OCI-LY3 (cell line): ENCODE results near the gene RHOH.

ENCODE experiments used
- H2AFZ ChIP-seq: fragments of 200-600, 300-600 bp; shearing (Covaris generic); 2 replicates; pipeline ENCODE4 v1.6.0; 2014; ENCODE audit warnings: antibody characterized with exemption, low read depth, low read length
- H3K27ac ChIP-seq: fragments of 200-600, 300-600 bp; sonication (generic); 2 replicates; pipeline ENCODE4 v1.5.1; 2014; ENCODE audit warnings: mild to moderate bottlenecking, low read length, moderate library complexity, mixed read lengths
- H3K27me3 ChIP-seq: fragments of 200-600, 300-600 bp; sonication (generic); 2 replicates; pipeline ENCODE4 v1.6.1; 2014; ENCODE audit warnings: low read depth, low read length, mixed read lengths
- H3K36me3 ChIP-seq: fragments of 200-600, 300-600 bp; sonication (generic); replicated peaks from 2 replicates; pipeline ENCODE3; 2014; ENCODE audit warnings: low read depth, low read length, mixed read lengths
- H3K4me1 ChIP-seq: fragments of 300-600, 200-600 bp; sonication (generic); 2 replicates; pipeline ENCODE4 v1.6.1; 2014; ENCODE audit warnings: low read length, mixed read lengths
- H3K4me2 ChIP-seq: fragments of 200-600, 300-600 bp; sonication (generic); 2 replicates; pipeline ENCODE4 v1.6.1; 2014; ENCODE audit warnings: low read length, mixed read lengths
- H3K4me3 ChIP-seq: fragments of 300-600, 200-600 bp; sonication (generic); 2 replicates; pipeline ENCODE4 v1.5.1; 2014; ENCODE audit warnings: antibody characterized with exemption, mild to moderate bottlenecking, low read length, moderate library complexity
- H3K79me2 ChIP-seq: fragments of 300-600, 200-600 bp; shearing (Covaris generic); 2 replicates; pipeline ENCODE4 v1.6.1; 2014; ENCODE audit warnings: mild to moderate bottlenecking, low read length, mixed read lengths
- H3K9ac ChIP-seq: fragments of 300-600, 200-600 bp; shearing (Covaris generic); 2 replicates; pipeline ENCODE4 v1.6.0; 2014; ENCODE audit warnings: mild to moderate bottlenecking, low read length, moderate library complexity
- H3K9me3 ChIP-seq: fragments of 200-600, 300-600 bp; shearing (Covaris generic); 2 replicates; pipeline ENCODE4 v1.6.1; 2014; ENCODE audit warnings: low read length, mixed read lengths; ENCODE audit not compliant: insufficient read depth
- H4K20me1 ChIP-seq: fragments of 200-600, 300-600 bp; sonication (generic); 2 replicates; pipeline ENCODE4 v1.6.1; 2016; ENCODE audit warnings: low read length, mixed read lengths; ENCODE audit not compliant: insufficient read depth
- CTCF ChIP-seq: fragments of 200-600, 300-600 bp; sonication (generic); IDR thresholded peaks from 2 replicates; pipeline ENCODE4 v1.5.1; 2014; ENCODE audit warnings: antibody characterized with exemption, low read length, low read depth
- EZH2phosphoT487 ChIP-seq: fragments of 200-600 bp; shearing (Covaris generic); IDR thresholded peaks from 2 replicates; pipeline ENCODE4 v1.6.1; 2018; ENCODE audit warnings: antibody characterized with exemption, mixed run types, low read depth

The RHOH gene

GRCh38 chr4:40157436-40157835, 39.4 kb upstream of the RHOH start:
- TF ChIP-seq CTCF, result no peak
- TF ChIP-seq EZH2phosphoT487, result no peak
- Histone ChIP-seq H3K36me3 (peaks cover 4% of the 10 kb centered on the region), H2AFZ (no peak overlapping the region), H3K79me2 (no peaks in the 10 kb centered on the region), H3K27me3 (no peaks in the 10 kb centered on the region), H3K4me3 (no peak overlapping the region), H3K27ac (no peak overlapping the region), H3K4me1 (peaks cover 17% of the 10 kb centered on the region), H3K4me2 (no peak overlapping the region), H3K9me3 (no peaks in the 10 kb centered on the region), H3K9ac (no peak overlapping the region), H4K20me1 (no peaks in the 10 kb centered on the region)

GRCh38 chr4:40160258-40160657, 36.6 kb upstream of the RHOH start:
- Histone ChIP-seq H3K9ac (no peak overlapping the region), H3K36me3 (peaks cover 4% of the 10 kb centered on the region), H3K27me3 (no peaks in the 10 kb centered on the region), H2AFZ (no peak overlapping the region), H3K9me3 (no peaks in the 10 kb centered on the region), H3K27ac (no peak overlapping the region), H3K4me3 (no peak overlapping the region), H3K4me2 (peak overlapping the region; percentile 18), H3K4me1 (peaks cover 17% of the 10 kb centered on the region), H3K79me2 (no peaks in the 10 kb centered on the region), H4K20me1 (no peaks in the 10 kb centered on the region)
- TF ChIP-seq CTCF, result no peak
- no peak for TF ChIP-seq EZH2phosphoT487

GRCh38 chr4:40164459-40164858, 32.4 kb upstream of the RHOH start:
- no peak for TF ChIP-seq EZH2phosphoT487
- TF ChIP-seq CTCF, result no peak
- Histone ChIP-seq H2AFZ (no peak overlapping the region), H3K4me2 (no peak overlapping the region), H3K9me3 (no peaks in the 10 kb centered on the region), H3K9ac (no peak overlapping the region), H3K27me3 (no peaks in the 10 kb centered on the region), H3K4me1 (peaks cover 18% of the 10 kb centered on the region), H3K36me3 (peaks cover under 1% of the 10 kb centered on the region), H3K4me3 (no peak overlapping the region), H3K79me2 (no peaks in the 10 kb centered on the region), H3K27ac (no peak overlapping the region), H4K20me1 (no peaks in the 10 kb centered on the region)

DNA sequence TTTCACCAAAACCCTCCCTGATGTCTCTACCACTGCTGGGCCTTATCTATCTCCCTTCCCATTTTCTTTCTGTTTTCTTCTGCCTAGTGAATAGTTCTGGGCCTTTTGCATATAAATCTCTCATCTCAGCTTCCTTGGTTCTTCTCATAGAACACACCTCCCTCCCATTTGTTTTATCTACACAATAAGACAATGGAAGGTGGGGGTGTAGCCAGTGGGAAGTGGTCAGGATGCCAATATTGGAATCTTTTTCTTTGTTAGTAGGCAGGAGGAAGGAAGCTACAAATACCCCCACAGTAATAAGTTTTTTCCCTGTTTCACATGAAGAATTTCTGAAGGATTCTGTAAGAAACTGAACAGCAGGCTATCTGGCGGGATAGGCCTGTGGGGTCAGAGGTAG, 30.9 kb upstream of the RHOH start:
- TF ChIP-seq EZH2phosphoT487, result no peak
- no peak for TF ChIP-seq CTCF
- no peaks in the 10 kb centered on the region for H4K20me1 ChIP-seq
- no peak overlapping the region for H3K4me2 ChIP-seq

More for the DNA sequence above, 30.9 kb upstream of the RHOH start:
- no peaks in the 10 kb centered on the region for H3K9me3 ChIP-seq
- H3K27me3 ChIP-seq, result no peaks in the 10 kb centered on the region
- H3K36me3 ChIP-seq, result no peaks in the 10 kb centered on the region
- no peaks in the 10 kb centered on the region for H3K79me2 ChIP-seq
- no peak overlapping the region for H2AFZ ChIP-seq
- no peak overlapping the region for H3K9ac ChIP-seq
- peaks cover 18% of the 10 kb centered on the region for H3K4me1 ChIP-seq
- H3K4me3 ChIP-seq, result no peak overlapping the region
- H3K27ac ChIP-seq, result no peak overlapping the region
